Measurements from ENCODE around the gene DNAJC3.
"Not testable (repeated sequence)": the region's sequence is repeated elsewhere in the genome, so short reads cannot be mapped to it uniquely, and the experiment has no call there.

Gene DNAJC3

GRCh38 chr13:95667235-95667634, 9.7 kb upstream of the DNAJC3 start:
- POLR2A ChIA-PET; H3K4me1 ChIP-seq (ENCODE audit: control extremely low read depth in 1 of 4, control insufficient read depth in 4 of 4, insufficient read depth in 4 of 4, low read length in 3 of 4); DNase-seq; H3K36me3 ChIP-seq (ENCODE audit: control insufficient read depth in 4 of 4, insufficient read depth in 4 of 4, low read length in 3 of 4); H3K4me3 ChIP-seq (ENCODE audit: control insufficient read depth in 1 of 7, extremely low read depth in 1 of 7, insufficient read depth in 4 of 7, low read depth in 2 of 7, low read length in 6 of 7); H3K27me3 ChIP-seq (replicated peaks in 2 of 5; ENCODE audit: control insufficient read depth in 4 of 5, insufficient read depth in 5 of 5, low read length in 4 of 5); H3K27ac ChIP-seq (ENCODE audit: insufficient read depth in 1 of 2, low read depth in 1 of 2, low read length in 2 of 2, poor library complexity in 1 of 2, severe bottlenecking in 2 of 2): not testable (repeated sequence)
- H3K9me3 ChIP-seq (ENCODE audit: control extremely low read depth in 1 of 5, control insufficient read depth in 4 of 5, insufficient read depth in 2 of 5, low read depth in 1 of 5, low read length in 4 of 5): peaks cover 6 to 52% (median 24%) of the 10 kb centered on the region in 5 experiments
- CTCF ChIA-PET: interaction anchor here (0.5 kb wide), 1 partner anchor 477 kb away, joined by 5 read pairs; no protein-coding TSS in a partner anchor

GRCh38 chr13:95671597-95671996, 5.3 kb upstream of the DNAJC3 start:
- 99% methylated on average over 5 of the region's 5 CpGs for WGBS (ENCODE audit: insufficient coverage)
- Histone ChIP-seq H3K27ac (ENCODE audit: insufficient read depth in 1 of 2, low read depth in 1 of 2, low read length in 2 of 2, poor library complexity in 1 of 2, severe bottlenecking in 2 of 2) (no peak overlapping the region), H3K27me3 (replicated peaks in 2 of 5; ENCODE audit: control insufficient read depth in 4 of 5, insufficient read depth in 5 of 5, low read length in 4 of 5) (no peaks in the 10 kb centered on the region), H3K9me3 (ENCODE audit: control extremely low read depth in 1 of 5, control insufficient read depth in 4 of 5, insufficient read depth in 2 of 5, low read depth in 1 of 5, low read length in 4 of 5) (peaks cover 10 to 51% (median 24%) of the 10 kb centered on the region in 5 experiments), H3K36me3 (ENCODE audit: control insufficient read depth in 4 of 4, insufficient read depth in 4 of 4, low read length in 3 of 4) (peaks cover 0 to 10% (median 6%) of the 10 kb centered on the region in 4 experiments), H3K4me3 (ENCODE audit: control insufficient read depth in 1 of 7, extremely low read depth in 1 of 7, insufficient read depth in 4 of 7, low read depth in 2 of 7, low read length in 6 of 7) (no peak overlapping the region), H3K4me1 (ENCODE audit: control extremely low read depth in 1 of 4, control insufficient read depth in 4 of 4, insufficient read depth in 4 of 4, low read length in 3 of 4) (peaks cover 7 to 18% (median 12%) of the 10 kb centered on the region in 4 experiments)
- DNase-seq: no peak
- POLR2A ChIA-PET: no interaction called here
- CTCF ChIA-PET: interaction anchor here (1.0 to 2.7 kb wide), 3 partner anchors 11 to 36 kb away, joined by 3 to 12 read pairs (median 3); no protein-coding TSS in a partner anchor

- peak; percentile 40 to 84 (median 75) for DNase-seq
These were observed 706 bp upstream of the DNAJC3 start for GRCh38 chr13:95676105-95676761.

GRCh38 chr13:95677564-95678266, 776 bp downstream of the DNAJC3 start:
- H3K36me3 ChIP-seq (ENCODE audit: control insufficient read depth in 4 of 4, insufficient read depth in 4 of 4, low read length in 3 of 4): peaks cover 0 to 12% (median under 1%) of the 10 kb centered on the region in 4 experiments
- peaks cover 0 to 12% (median 5%) of the 10 kb centered on the region in 5 experiments for H3K9me3 ChIP-seq (ENCODE audit: control extremely low read depth in 1 of 5, control insufficient read depth in 4 of 5, insufficient read depth in 2 of 5, low read depth in 1 of 5, low read length in 4 of 5)
- peak; percentile 29 to 53 (median 44) for DNase-seq
- H3K4me3 ChIP-seq (ENCODE audit: control insufficient read depth in 1 of 7, extremely low read depth in 1 of 7, insufficient read depth in 4 of 7, low read depth in 2 of 7, low read length in 6 of 7): peak overlapping the region; percentile 76 to 97 (median 95)
- POLR2A ChIA-PET: interaction anchor here (1.0 kb wide), 1 partner anchor 8 kb away, joined by 3 read pairs; no protein-coding TSS in a partner anchor
- CTCF ChIA-PET: interaction anchor here (1.5 kb wide), 1 partner anchor 10 kb away, joined by 4 read pairs; no protein-coding TSS in a partner anchor
- peaks cover 18 to 46% (median 28%) of the 10 kb centered on the region in 4 experiments for H3K4me1 ChIP-seq (ENCODE audit: control extremely low read depth in 1 of 4, control insufficient read depth in 4 of 4, insufficient read depth in 4 of 4, low read length in 3 of 4)
- WGBS (ENCODE audit: insufficient coverage): 0% methylated on average over 21 of the region's 30 CpGs
- peak overlapping the region; percentile 82 to 95 for H3K27ac ChIP-seq (ENCODE audit: insufficient read depth in 1 of 2, low read depth in 1 of 2, low read length in 2 of 2, poor library complexity in 1 of 2, severe bottlenecking in 2 of 2)
- H3K27me3 ChIP-seq (replicated peaks in 2 of 5; ENCODE audit: control insufficient read depth in 4 of 5, insufficient read depth in 5 of 5, low read length in 4 of 5): no peaks in the 10 kb centered on the region

More at GRCh38 chr13:95676105-95676761, 706 bp upstream of the DNAJC3 start:
- Histone ChIP-seq H3K4me3 (ENCODE audit: control insufficient read depth in 1 of 7, extremely low read depth in 1 of 7, insufficient read depth in 4 of 7, low read depth in 2 of 7, low read length in 6 of 7) (peak overlapping the region; percentile 68 to 97 (median 95)), H3K36me3 (ENCODE audit: control insufficient read depth in 4 of 4, insufficient read depth in 4 of 4, low read length in 3 of 4) (peaks cover 0 to 11% (median 6%) of the 10 kb centered on the region in 4 experiments), H3K27ac (ENCODE audit: insufficient read depth in 1 of 2, low read depth in 1 of 2, low read length in 2 of 2, poor library complexity in 1 of 2, severe bottlenecking in 2 of 2) (peak overlapping the region; percentile 80 to 95), H3K4me1 (ENCODE audit: control extremely low read depth in 1 of 4, control insufficient read depth in 4 of 4, insufficient read depth in 4 of 4, low read length in 3 of 4) (peaks cover 18 to 46% (median 28%) of the 10 kb centered on the region in 4 experiments), H3K9me3 (ENCODE audit: control extremely low read depth in 1 of 5, control insufficient read depth in 4 of 5, insufficient read depth in 2 of 5, low read depth in 1 of 5, low read length in 4 of 5) (peaks cover 5 to 22% (median 11%) of the 10 kb centered on the region in 5 experiments), H3K27me3 (replicated peaks in 2 of 5; ENCODE audit: control insufficient read depth in 4 of 5, insufficient read depth in 5 of 5, low read length in 4 of 5) (no peaks in the 10 kb centered on the region)
- WGBS (ENCODE audit: insufficient coverage): 0% methylated on average over 15 of the region's 32 CpGs
- ChIA-PET CTCF (no interaction called here), POLR2A (interaction anchor here (0.8 to 1.3 kb wide), 4 partner anchors 9 to 52 kb away, joined by 3 read pairs; no protein-coding TSS in a partner anchor)

- H3K9me3 ChIP-seq (ENCODE audit: control extremely low read depth in 1 of 5, control insufficient read depth in 4 of 5, insufficient read depth in 2 of 5, low read depth in 1 of 5, low read length in 4 of 5): peaks cover 0 to 3% (median under 1%) of the 10 kb centered on the region in 5 experiments
- WGBS (ENCODE audit: insufficient coverage): 100% methylated on average over 1 of the region's 4 CpGs
These were observed 2.0 kb downstream of the DNAJC3 start for GRCh38 chr13:95678967-95679366.

GRCh38 chr13:95679722-95680121, 2.8 kb downstream of the DNAJC3 start:
- no peaks in the 10 kb centered on the region for H3K9me3 ChIP-seq (ENCODE audit: control extremely low read depth in 1 of 5, control insufficient read depth in 4 of 5, insufficient read depth in 2 of 5, low read depth in 1 of 5, low read length in 4 of 5)
- no peaks in the 10 kb centered on the region for H3K27me3 ChIP-seq (replicated peaks in 2 of 5; ENCODE audit: control insufficient read depth in 4 of 5, insufficient read depth in 5 of 5, low read length in 4 of 5)
- H3K27ac ChIP-seq (ENCODE audit: insufficient read depth in 1 of 2, low read depth in 1 of 2, low read length in 2 of 2, poor library complexity in 1 of 2, severe bottlenecking in 2 of 2): no peak overlapping the region
- 60% methylated on average over 1 of the region's 2 CpGs for WGBS (ENCODE audit: insufficient coverage)
- peaks cover 0 to 12% (median 0%) of the 10 kb centered on the region in 4 experiments for H3K36me3 ChIP-seq (ENCODE audit: control insufficient read depth in 4 of 4, insufficient read depth in 4 of 4, low read length in 3 of 4)
- ChIA-PET CTCF (interaction anchor here (1.5 kb wide), 1 partner anchor 8 kb away, joined by 4 read pairs; no protein-coding TSS in a partner anchor), POLR2A (no interaction called here)
- peaks cover 18 to 46% (median 31%) of the 10 kb centered on the region in 4 experiments for H3K4me1 ChIP-seq (ENCODE audit: control extremely low read depth in 1 of 4, control insufficient read depth in 4 of 4, insufficient read depth in 4 of 4, low read length in 3 of 4)
- no peak for DNase-seq
- H3K4me3 ChIP-seq (ENCODE audit: control insufficient read depth in 1 of 7, extremely low read depth in 1 of 7, insufficient read depth in 4 of 7, low read depth in 2 of 7, low read length in 6 of 7): no peak overlapping the region

More at GRCh38 chr13:95678967-95679366, 2.0 kb downstream of the DNAJC3 start:
- POLR2A ChIA-PET: no interaction called here
- no peak for DNase-seq
- CTCF ChIA-PET: interaction anchor here (1.5 kb wide), 1 partner anchor 9 kb away, joined by 4 read pairs; no protein-coding TSS in a partner anchor
- Histone ChIP-seq H3K4me1 (ENCODE audit: control extremely low read depth in 1 of 4, control insufficient read depth in 4 of 4, insufficient read depth in 4 of 4, low read length in 3 of 4) (peaks cover 18 to 46% (median 28%) of the 10 kb centered on the region in 4 experiments), H3K4me3 (ENCODE audit: control insufficient read depth in 1 of 7, extremely low read depth in 1 of 7, insufficient read depth in 4 of 7, low read depth in 2 of 7, low read length in 6 of 7) (peak overlapping the region in 4 of 7 experiments; percentile 79 to 97 (median 92)), H3K27me3 (replicated peaks in 2 of 5; ENCODE audit: control insufficient read depth in 4 of 5, insufficient read depth in 5 of 5, low read length in 4 of 5) (no peaks in the 10 kb centered on the region), H3K36me3 (ENCODE audit: control insufficient read depth in 4 of 4, insufficient read depth in 4 of 4, low read length in 3 of 4) (peaks cover 0 to 12% (median under 1%) of the 10 kb centered on the region in 4 experiments), H3K27ac (ENCODE audit: insufficient read depth in 1 of 2, low read depth in 1 of 2, low read length in 2 of 2, poor library complexity in 1 of 2, severe bottlenecking in 2 of 2) (no peak overlapping the region)

All from common myeloid progenitor, CD34-positive (primary cell).